HG02642 (cell line): ENCODE data around the gene AGTR2.
"Not testable (repeated sequence)": the region's sequence is repeated elsewhere in the genome, so short reads cannot be mapped to it uniquely, and the experiment has no call there.

ENCODE experiments used
- ATAC-seq: cut with Tn5 transposase; IDR thresholded peaks from one replicate; pipeline ENCODE4 v1.9.1; 2021; ENCODE audit warnings: mild to moderate bottlenecking; ENCODE audit not compliant: unreplicated experiment, poor library complexity

Gene AGTR2, protein sequence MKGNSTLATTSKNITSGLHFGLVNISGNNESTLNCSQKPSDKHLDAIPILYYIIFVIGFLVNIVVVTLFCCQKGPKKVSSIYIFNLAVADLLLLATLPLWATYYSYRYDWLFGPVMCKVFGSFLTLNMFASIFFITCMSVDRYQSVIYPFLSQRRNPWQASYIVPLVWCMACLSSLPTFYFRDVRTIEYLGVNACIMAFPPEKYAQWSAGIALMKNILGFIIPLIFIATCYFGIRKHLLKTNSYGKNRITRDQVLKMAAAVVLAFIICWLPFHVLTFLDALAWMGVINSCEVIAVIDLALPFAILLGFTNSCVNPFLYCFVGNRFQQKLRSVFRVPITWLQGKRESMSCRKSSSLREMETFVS

DNA sequence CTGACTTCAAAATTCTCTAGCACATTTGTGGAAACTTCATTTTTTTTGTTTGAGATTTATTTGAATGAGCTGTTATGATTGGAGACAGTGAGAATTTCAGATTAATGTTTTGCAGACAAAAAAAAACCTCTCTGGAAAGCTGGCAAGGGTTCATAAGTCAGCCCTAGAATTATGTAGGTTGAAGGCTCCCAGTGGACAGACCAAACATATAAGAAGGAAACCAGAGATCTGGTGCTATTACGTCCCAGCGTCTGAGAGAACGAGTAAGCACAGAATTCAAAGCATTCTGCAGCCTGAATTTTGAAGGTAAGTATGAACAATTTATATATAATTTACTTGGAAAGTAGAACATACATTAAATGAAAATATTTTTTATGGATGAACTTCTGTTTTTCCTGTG lies at the start of gene AGTR2:
Gene AGTR2 (plus strand): TSS at position 234 of the 400 bp plus-strand sequence. CDS start 1,537 bp downstream, outside the sequence.
- ATAC-seq: no peak

DNA sequence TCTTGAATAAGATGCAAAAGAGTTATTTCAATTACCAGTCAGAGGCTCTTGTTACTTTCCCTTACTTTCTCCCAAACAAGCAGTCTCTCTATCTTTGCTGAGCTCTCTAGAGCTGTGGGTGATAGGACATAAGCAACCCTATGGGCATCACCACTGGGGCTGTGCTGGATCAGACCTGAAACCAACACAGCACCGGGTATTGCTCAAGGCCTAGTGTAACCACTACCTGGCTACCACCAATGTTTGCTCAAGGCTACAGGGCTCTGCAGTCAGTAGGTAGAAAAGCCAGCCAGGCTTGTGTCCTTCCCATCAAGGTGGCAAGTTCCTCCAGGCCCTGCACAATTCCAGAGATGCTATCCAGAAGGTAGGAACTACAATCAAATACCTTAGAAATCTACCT lies 35.3 kb upstream of the AGTR2 start:
- no peak for ATAC-seq

DNA sequence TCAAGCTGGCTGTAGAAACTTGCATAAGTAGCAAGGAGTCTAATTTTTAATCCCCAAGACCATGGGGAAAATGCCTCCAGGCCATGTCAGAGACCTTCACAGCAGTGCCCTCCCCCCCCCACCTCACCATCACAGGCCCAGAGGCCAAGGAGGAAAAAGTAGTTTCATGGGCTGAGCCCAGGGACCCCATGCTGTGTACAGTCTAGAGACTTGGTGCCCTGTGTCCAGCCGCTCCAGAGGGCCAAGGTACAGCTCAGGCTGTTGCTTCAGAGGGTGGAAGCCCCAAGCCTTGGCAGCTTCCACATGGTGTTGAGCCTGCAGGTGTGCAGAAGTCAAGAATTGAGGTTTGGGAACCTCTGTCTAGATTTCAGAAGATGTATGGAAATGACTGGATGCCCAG lies 29.3 kb upstream of the AGTR2 start:
- not testable (repeated sequence) for ATAC-seq

DNA sequence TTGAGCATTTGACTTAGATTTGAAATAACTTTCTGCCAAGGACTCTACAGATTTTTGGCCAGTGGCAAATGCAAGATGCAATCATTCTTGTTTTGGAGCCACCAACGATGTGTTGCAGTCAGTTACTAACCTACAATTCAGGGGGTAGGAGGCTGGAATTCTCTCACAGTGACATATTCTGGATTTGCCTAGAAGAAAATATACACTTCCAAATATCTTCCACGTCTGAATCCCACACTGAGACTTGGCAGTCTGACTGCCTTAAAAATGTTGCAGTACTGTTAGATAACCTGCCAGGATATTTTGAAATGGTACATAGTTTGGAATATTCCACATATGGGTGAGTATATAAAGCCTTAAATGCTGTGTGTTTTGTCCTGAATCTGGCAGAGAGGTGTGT lies 27.6 kb upstream of the AGTR2 start:
- ATAC-seq: no peak

DNA sequence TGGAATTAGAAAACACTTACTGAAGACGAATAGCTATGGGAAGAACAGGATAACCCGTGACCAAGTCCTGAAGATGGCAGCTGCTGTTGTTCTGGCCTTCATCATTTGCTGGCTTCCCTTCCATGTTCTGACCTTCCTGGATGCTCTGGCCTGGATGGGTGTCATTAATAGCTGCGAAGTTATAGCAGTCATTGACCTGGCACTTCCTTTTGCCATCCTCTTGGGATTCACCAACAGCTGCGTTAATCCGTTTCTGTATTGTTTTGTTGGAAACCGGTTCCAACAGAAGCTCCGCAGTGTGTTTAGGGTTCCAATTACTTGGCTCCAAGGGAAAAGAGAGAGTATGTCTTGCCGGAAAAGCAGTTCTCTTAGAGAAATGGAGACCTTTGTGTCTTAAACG lies 2.4 kb downstream of the AGTR2 start:
- no peak for ATAC-seq

DNA sequence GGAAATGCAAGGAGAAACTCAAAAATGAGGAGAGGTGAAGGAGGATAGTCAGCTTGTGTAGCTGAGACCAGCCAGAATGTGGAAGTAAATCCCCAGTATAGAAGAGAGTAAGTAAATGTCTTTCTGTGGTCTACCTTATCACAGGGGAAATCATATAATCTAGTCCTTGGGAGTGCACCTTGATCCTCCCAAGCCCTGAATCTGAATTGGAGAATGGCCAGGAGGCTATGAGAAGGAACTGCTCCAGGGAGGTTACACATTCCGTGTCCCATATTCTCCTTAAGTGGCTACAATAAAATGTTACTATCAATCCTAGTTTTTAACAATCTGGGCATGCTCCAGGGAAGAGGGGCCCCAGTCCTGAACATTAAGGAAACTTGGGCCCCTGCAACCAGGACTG lies 10.8 kb downstream of the AGTR2 start:
- no peak for ATAC-seq

DNA sequence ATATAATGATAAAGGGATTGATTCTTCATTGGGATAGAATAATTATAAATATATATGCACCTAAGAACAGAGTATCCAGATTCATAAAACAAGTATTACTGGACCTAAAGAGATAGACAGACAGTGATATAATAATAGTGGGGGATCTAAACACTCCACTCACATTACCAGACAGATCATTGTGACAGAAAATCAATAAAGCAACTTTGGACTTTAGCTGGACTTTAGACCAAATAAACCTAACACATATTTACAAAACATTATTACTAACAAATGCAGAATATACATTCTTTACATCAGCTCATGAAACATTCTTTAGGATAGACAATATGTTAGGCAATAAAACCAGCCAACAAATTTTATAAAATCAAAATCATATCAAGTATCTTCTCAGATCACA lies 14.6 kb downstream of the AGTR2 start:
- ATAC-seq: no peak

DNA sequence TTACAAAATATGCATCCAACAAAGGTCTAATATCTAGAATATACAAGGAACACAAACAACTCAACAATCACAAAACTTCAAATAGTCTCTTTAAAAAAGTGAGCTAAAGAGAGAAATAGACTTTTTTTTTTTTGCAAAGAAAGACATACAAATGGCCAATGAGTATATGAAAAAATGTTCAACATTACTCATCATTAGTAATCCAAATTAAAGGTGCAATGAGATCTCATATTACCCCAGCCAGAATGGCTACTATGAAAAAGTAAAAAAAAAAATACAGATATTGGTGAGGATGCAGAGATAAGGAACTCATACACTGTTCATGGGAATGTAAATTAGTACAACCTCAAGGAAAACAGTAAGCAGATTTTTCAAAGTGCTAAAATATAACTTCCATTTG lies 24.1 kb downstream of the AGTR2 start:
- no peak for ATAC-seq

DNA sequence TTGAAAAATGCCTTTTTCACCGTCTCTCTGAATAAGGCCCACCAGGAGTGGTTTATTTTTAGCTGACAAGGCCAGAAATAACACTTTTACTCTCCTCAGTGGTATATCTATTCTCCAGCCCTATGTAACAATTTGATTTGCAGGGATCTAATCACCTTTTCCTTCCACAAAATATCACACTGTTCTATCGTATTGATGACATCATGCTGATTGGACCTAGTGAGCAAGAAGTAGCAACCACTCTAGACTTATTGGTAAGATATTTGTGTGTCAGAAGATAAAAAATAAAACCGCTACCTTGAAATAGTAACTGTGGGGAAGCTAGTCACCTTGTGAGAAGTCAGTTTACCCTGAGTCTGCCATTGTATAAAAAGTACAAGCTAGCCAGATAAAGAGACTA lies 27.7 kb downstream of the AGTR2 start:
- no peak for ATAC-seq

DNA sequence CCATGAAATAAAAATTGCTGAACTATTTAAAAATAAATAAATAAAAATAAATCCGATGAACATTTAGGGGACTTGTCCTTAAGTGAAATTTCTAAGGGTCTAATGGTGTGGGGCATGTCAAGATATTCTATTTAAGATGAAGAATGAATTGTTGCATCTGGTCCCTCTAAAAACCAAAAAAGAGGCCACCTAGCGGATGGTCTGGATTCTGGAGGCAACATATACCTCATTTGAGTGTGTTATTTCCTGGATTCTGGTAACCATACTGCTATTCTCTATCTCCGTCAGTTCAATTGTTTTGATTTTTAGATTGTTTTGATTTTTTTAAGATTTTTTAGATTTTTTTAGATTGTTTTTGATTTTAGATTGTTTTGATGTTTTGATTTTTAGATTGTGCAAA lies 28.3 kb downstream of the AGTR2 start:
- no peak for ATAC-seq

DNA sequence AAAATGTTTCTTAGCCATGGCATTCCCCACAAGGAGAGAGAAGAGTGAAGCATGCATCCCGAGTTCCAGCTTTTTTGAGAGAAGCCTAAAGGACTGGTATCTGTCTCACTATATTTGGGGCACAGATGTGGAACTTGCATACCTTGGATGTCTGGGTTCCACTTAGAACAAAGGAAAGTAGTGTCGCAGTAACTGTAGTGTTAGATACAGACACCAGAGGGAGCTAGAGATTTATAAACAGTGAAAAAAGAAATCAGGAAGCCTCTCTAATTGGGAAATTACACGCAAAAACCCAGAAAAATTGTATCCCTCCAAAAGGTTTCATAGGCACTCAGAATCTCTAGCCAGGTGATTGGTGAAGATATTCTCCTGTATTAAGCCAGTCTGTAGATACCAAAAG lies 34.4 kb downstream of the AGTR2 start:
- no peak for ATAC-seq

DNA sequence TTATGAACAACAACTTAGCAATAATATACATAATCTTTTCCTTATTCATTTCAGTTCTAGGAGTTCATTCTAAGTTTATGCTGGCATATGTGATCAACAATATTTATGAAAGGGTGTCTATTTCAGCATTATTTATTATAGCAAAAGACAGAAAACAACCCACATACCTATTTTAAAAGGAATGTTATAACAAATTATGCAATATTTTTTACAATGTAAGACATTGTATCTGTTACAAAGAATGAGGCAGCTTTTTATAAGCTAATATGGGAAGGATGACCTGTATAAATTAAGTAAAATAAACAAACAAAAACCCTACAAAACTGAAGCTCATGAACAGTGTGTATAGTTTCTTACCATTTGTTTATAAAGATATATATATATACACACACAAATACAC lies 42.7 kb downstream of the AGTR2 start:
- no peak for ATAC-seq

DNA sequence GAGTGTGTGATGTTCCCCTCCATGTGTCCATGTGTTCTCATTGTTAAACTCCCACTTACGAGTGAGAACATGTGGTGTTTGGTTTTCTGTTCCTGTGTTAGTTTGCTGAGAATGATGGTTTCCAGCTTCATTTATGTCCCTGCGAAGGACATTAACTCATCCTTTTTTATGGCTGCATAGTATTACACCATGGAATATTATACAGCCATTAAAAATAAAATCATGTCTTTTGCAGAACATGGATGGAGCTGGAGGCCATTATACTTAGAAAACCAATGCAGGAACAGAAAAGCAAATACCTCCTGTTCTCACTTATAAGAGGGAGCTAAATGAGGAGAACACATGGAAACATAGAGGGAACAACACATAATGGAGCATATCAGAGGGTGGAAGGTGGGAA lies 46.5 kb downstream of the AGTR2 start:
- not testable (repeated sequence) for ATAC-seq
